OCI-M1 (cell line): ENCODE measurements around the gene TRIM28.

Source experiments
- DNase-seq: peaks from one replicate; lab custom pipeline; 2025; lab: John Stamatoyannopoulos, UW

The TRIM28 gene

DNA sequence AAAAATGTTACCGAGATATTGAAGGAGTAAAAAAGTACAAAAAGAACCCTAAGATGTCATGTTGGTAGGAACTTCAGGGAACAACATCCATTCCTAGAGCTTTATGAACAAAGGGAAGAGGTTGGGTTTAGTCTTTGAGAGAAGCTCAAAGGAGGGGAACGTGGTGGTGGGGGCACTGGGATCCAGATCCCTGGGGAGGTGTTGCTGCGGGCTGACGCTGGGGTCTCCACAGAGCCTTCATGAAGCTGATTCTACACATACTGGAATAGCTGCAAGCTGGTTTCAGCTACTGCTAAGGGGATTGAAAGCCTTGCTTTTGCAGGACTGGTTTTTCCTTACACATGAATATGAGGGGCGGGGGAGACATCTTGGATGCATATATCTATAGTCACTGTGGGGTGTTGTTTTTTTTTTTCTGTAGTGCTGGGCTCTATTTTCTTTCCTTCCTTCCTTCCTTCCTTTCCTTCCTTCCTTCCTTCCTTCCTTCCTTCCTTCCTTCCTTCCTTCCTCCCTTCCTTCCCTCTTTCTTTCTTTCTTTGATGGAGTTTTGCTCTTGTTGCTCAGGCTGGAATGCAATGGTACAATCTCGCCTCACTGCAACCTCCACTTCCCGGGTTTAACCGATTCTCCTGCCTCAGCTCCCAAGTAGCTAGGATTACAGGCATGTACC lies 35.7 kb downstream of the TRIM28 start:
- DNase-seq, result no peak

DNA sequence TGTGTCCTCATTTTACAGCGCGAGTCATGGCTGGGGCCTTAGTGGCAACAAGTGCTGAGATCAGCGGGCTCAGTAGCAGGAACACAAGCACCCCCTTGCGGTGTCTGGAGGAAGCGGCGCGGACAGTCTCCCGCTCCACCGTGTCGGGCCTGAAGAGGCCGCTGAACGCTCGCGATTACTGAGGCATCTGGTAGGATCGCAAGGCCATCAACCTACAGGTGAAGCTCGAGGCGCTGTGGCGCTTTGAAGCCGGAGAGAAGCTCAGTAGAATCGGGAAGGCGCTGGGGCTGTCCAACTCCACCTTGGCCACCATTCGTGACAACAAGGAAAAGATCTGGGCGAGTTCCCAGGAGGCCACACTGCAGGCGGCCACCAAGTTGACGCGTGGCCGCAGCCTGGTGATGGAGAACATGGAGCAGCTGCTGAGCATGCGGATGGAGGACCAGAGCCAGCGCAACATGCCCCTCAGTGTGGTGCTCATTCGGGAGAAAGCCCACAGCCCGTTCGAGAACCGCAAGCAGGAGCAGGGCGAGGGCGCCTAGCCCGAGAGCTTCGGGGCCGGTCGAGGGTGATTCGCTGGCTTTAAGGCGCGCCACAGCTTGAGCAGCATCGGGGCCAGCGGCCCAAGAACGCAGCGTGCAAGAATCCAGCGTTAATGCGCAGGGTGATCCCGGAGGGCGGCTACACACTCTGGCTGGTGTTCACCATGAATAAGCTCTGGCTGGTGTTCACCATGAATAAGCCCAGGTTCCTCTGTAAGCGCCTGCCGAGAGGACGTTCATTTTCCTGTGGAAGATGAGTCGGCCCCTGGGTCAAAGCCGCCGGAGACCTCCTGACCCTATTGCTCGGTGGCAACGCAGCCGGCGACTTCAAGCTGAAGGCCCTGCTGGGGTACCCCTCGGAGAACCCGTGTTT lies 37.6 kb downstream of the TRIM28 start:
- DNase-seq, result no peak

DNA sequence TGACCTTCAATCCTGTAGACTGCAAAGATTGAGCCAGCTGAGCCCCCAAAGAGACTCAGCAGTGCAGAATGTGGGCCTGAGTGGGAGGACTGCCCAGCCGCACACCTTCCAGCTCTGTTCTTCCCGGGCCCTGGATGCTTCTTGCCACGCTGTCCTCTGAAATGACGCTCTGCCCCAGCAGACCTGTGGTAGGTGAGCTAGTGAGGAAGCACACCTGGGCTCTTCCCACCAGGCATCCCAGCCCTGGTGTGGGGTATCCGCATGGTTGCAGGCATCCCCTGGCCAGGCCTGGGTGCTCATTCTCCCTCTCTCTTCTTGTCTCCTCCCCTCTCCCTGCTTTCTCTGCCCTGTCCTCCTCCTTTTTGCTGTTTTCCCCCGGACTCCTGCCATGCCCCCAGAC lies 39.1 kb downstream of the TRIM28 start:
- no peak for DNase-seq

DNA sequence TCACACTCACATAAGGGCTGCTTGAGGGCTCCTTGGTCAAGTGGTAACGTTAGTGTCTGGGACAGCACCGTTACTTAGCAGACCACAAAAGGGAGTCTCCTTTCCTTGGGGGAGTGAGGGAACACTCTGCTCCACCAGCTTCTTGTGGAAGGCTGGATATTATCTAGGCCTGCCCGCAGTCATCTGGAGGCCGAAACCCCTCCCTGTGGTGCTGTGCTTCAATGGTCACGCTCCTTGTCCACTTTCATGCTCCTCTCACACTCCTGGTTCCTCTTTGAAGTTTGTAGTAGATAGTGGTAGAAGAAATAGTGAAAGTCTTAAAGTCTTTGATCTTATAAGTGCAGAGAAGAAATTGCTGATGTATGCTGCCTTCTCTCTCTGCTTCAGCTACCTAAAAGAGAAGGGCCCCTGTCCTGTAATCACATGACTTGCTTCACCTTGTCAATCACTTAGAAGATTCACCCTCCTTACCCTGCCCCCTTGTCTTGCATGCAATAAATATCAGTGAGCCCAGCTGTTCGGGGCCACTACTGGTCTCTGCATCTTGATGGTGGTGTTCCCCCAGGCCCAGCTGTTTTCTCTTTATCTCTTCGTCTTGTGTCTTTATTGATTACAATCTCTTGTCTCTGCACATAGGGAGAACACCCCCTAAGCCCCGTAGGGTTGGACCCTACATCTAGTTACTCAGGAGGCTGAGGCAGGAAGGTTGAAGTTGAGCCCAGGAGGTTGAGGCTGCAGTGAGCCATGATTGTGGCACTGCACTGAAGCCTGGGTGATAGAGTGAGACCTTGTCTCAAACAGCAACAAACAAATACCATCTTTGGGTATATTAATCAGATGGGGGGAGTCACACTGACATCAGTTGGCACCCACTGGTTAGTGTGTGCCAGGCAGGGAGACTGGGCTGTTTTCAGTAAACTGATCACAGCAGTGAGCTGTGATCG lies 40.9 kb downstream of the TRIM28 start:
- DNase-seq, result no peak

DNA sequence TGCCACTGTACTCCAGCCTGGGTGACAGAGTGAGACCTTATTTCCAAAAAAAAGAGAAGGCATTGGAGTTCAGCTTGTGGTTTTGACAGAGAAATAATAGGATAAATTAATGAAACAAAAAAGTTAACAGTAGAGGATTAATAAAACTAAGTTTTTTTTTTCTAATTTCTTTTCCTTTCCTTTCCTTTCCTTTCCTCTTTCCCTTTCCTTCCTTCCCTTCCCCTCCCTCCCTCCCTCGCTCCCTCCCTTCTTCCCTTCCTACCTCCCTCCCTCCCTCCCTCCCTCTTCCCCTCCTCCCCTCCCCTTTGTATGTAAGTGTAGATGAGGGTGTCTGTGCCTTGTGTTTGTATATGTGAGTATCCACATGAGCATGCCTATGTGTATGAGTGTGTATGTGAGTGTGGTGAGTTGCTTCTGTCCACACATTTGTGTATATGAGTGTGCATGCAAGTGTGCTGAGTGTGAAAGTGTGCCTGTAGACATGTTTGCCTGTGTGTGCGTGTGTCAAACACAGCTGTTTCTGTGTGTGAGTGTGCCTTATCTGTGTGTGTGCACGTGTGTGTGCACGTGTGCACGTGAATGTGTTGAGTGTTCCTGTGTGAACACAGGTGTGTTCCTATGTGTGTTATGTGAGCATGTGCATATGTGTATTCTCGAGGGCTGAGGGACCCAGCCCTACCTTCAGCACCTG lies 41.7 kb downstream of the TRIM28 start:
- no peak for DNase-seq

DNA sequence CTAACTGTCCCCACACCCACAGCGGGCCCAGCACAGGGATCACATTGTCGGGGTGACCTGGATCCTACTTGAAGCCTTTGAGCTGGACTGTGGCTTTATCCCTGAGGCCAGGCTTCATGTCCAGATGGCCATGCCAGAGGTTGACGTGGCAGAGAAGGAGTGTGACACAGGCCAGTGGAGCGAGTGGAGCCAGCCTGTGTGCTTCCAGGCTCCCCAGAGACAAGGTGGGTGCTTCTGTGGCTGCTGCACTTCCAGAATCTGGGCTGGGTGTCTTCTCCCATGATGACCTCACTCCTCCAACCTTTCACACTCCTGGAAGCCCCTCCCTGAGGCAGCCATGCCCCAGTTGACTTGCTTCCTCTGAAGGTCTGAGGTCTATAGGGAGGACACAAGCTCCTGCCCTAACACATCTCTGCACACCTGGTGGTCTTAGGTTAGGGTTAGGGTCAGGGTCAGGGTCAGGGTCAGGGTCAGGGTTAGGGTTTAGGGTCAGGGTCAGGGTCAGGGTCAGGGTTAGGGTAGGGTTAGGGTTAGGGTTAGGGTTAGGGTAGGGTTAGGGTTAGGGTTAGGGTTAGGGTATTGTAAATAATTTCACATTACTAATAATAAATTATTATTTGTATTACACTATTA lies 42.4 kb downstream of the TRIM28 start:
- no peak for DNase-seq
